IMR-90 (cell line): ENCODE data around the gene SMG5. TPM values are rescaled to one million over a fixed set of nuclear protein-coding genes. Genes with fewer than 3 reads are reported as not detected.

Experiments used
- ATAC-seq: fragments of 200-7000 bp; cut with Tn5 transposase; 2 replicates; pipeline ENCODE4 v1.9.1; 2020; ENCODE audit warnings: low read depth, mild to moderate bottlenecking, moderate library complexity
- BruUV-seq: library from RNA; stranded (reverse); fragments of 400-500 nt; replicated peaks from 2 replicates; lab custom pipeline; 2021; lab: Mats Ljungman, UMichigan
- CTCF ChIA-PET: fragments of 300-600 bp; formaldehyde crosslinking; extraction: SDS; loops from one replicate; lab custom pipeline; 2021; ENCODE audit warnings: antibody characterized with exemption; lab: Yijun Ruan, JAX
- POLR2A ChIA-PET: fragments of 300-600 bp; sonication (Branson Sonifier 250); formaldehyde crosslinking; loops from one replicate; lab custom pipeline; 2022; ENCODE audit warnings: antibody characterized with exemption; ENCODE audit not compliant: unreplicated experiment; lab: Charles Lee
- DNase-seq: peaks from one replicate; pipeline ENCODE4 v3.0.0; 2013
- H2AFZ ChIP-seq: replicated peaks from 2 replicates; pipeline ENCODE3; 2013; ENCODE audit warnings: low read length, mild to moderate bottlenecking; ENCODE audit not compliant: poor library complexity
- H2AK5ac ChIP-seq: 2 replicates; pipeline ENCODE4 v1.6.1; 2013; ENCODE audit warnings: low read depth, low read length, inconsistent platforms
- H2AK9ac ChIP-seq: replicated peaks from 2 replicates; pipeline ENCODE3; 2013; ENCODE audit warnings: mild to moderate bottlenecking, low read depth, low read length, moderate library complexity; ENCODE audit not compliant: poor library complexity
- H2BK120ac ChIP-seq: 2 replicates; pipeline ENCODE4 v1.6.1; 2013; ENCODE audit warnings: low read depth, low read length, inconsistent platforms
- H2BK15ac ChIP-seq: 3 replicates; pipeline ENCODE4 v1.6.1; 2013; ENCODE audit warnings: low read depth, low read length, inconsistent platforms
- H2BK20ac ChIP-seq: 2 replicates; pipeline ENCODE4 v1.6.1; 2013; ENCODE audit warnings: low read depth, mild to moderate bottlenecking, inconsistent platforms, low read length, moderate library complexity
- H2BK5ac ChIP-seq: 2 replicates; pipeline ENCODE4 v1.6.1; 2013; ENCODE audit warnings: mild to moderate bottlenecking, low read depth, low read length, inconsistent platforms; ENCODE audit not compliant: poor library complexity, severe bottlenecking
- H3K14ac ChIP-seq: replicated peaks from 2 replicates; pipeline ENCODE4 v1.6.1; 2013; ENCODE audit warnings: low read depth, low read length, inconsistent platforms
- H3K18ac ChIP-seq: 2 replicates; pipeline ENCODE4 v1.6.1; 2013; ENCODE audit warnings: low read depth, low read length, control low read depth
- H3K23ac ChIP-seq: 2 replicates; pipeline ENCODE4 v1.6.1; 2013; ENCODE audit warnings: low read depth, low read length, inconsistent platforms
- H3K27ac ChIP-seq: 2 replicates; pipeline ENCODE4 v1.5.1; 2013; ENCODE audit warnings: mild to moderate bottlenecking, control low read depth, low read length; ENCODE audit not compliant: insufficient read depth
- H3K27me3 ChIP-seq: 2 replicates; pipeline ENCODE4 v1.6.1; 2013; ENCODE audit warnings: low read length; ENCODE audit not compliant: control insufficient read depth, insufficient read depth
- H3K36me3 ChIP-seq: 2 replicates; pipeline ENCODE4 v1.6.1; 2013; ENCODE audit warnings: low read length, mixed read lengths; ENCODE audit not compliant: control insufficient read depth, insufficient read depth
- H3K4ac ChIP-seq: 2 replicates; pipeline ENCODE4 v1.6.1; 2013; ENCODE audit warnings: low read depth, low read length, inconsistent platforms
- H3K4me1 ChIP-seq: 2 replicates; pipeline ENCODE4 v1.6.1; 2013; ENCODE audit warnings: low read length, mixed read lengths; ENCODE audit not compliant: control insufficient read depth, insufficient read depth
- H3K4me2 ChIP-seq: 2 replicates; pipeline ENCODE4 v1.6.1; 2013; ENCODE audit warnings: low read depth, mild to moderate bottlenecking, control low read depth, low read length, moderate library complexity
- H3K4me3 ChIP-seq: 2 replicates; pipeline ENCODE4 v1.5.1; 2013; ENCODE audit warnings: low read depth, mild to moderate bottlenecking, control low read depth, low read length, moderate library complexity; ENCODE audit not compliant: insufficient read depth
- H3K56ac ChIP-seq: 2 replicates; pipeline ENCODE4 v1.6.1; 2013; ENCODE audit warnings: low read length, inconsistent platforms; ENCODE audit not compliant: insufficient read depth; ENCODE audit errors: extremely low read depth
- H3K79me1 ChIP-seq, 2 experiments: 2 replicates each; pipeline ENCODE4 v1.6.1; 2013; ENCODE audit warnings: low read length in 2 of 2, inconsistent platforms in 1 of 2, low read depth in 1 of 2
- H3K9ac ChIP-seq: 2 replicates; pipeline ENCODE4 v1.6.1; 2013; ENCODE audit warnings: low read depth, low read length, control low read depth
- H3K9me1 ChIP-seq: 2 replicates; pipeline ENCODE4 v1.6.1; 2013; ENCODE audit warnings: low read length, inconsistent platforms; ENCODE audit not compliant: insufficient read depth
- H3K9me3 ChIP-seq: 2 replicates; pipeline ENCODE4 v1.6.1; 2013; ENCODE audit warnings: low read length; ENCODE audit not compliant: control insufficient read depth, insufficient read depth
- H4K20me1 ChIP-seq: 2 replicates; pipeline ENCODE4 v1.6.1; 2013; ENCODE audit warnings: low read length, inconsistent platforms; ENCODE audit not compliant: insufficient read depth
- H4K5ac ChIP-seq: 2 replicates; pipeline ENCODE4 v1.6.1; 2013; ENCODE audit warnings: mild to moderate bottlenecking, low read depth, low read length, control low read depth
- H4K8ac ChIP-seq, 2 experiments: 2 replicates each; pipeline ENCODE4 v1.6.1; 2013; ENCODE audit warnings: low read depth in 2 of 2, low read length in 2 of 2, control low read depth in 1 of 2, inconsistent platforms in 1 of 2
- H4K91ac ChIP-seq: 2 replicates; pipeline ENCODE4 v1.6.1; 2013; ENCODE audit warnings: low read depth, low read length, inconsistent platforms; ENCODE audit not compliant: insufficient read depth
- BHLHE40 ChIP-seq: fragments of 150-350 bp; IDR thresholded peaks from 2 replicates; pipeline ENCODE4 v1.6.1; 2016; ENCODE audit warnings: mild to moderate bottlenecking, low read depth, low read length
- CEBPB ChIP-seq: IDR thresholded peaks from 2 replicates; pipeline ENCODE4 v1.6.1; 2012; ENCODE audit warnings: low read depth, low read length, improper control_type of control experiment
- CHD1 ChIP-seq: IDR thresholded peaks from 2 replicates; pipeline ENCODE4 v1.6.1; 2012; ENCODE audit warnings: low read depth, low read length, improper control_type of control experiment
- ELK1 ChIP-seq: fragments of 150-350 bp; IDR thresholded peaks from 2 replicates; pipeline ENCODE4 v1.6.1; 2016; ENCODE audit warnings: low read depth, mild to moderate bottlenecking, low read length, moderate library complexity, borderline replicate concordance
- FOS ChIP-seq: fragments of 150-350 bp; IDR thresholded peaks from 2 replicates; pipeline ENCODE4 v1.6.1; 2016; ENCODE audit warnings: low read depth, low read length
- MAFK ChIP-seq: IDR thresholded peaks from 2 replicates; pipeline ENCODE4 v1.6.1; 2012; ENCODE audit warnings: low read depth, low read length, improper control_type of control experiment
- MAZ ChIP-seq: IDR thresholded peaks from 2 replicates; pipeline ENCODE4 v1.6.1; 2012; ENCODE audit warnings: low read depth, mild to moderate bottlenecking, low read length, improper control_type of control experiment, moderate library complexity, borderline replicate concordance
- MXI1 ChIP-seq: IDR thresholded peaks from 2 replicates; pipeline ENCODE4 v1.6.1; 2012; ENCODE audit warnings: low read depth, mild to moderate bottlenecking, low read length, moderate library complexity, borderline replicate concordance
- NFE2L2 ChIP-seq: fragments of 150-350 bp; IDR thresholded peaks from 2 replicates; pipeline ENCODE4 v1.6.1; 2016; ENCODE audit warnings: low read depth, mild to moderate bottlenecking, low read length
- POLR2A ChIP-seq: IDR thresholded peaks from 2 replicates; pipeline ENCODE4 v1.6.1; 2012; ENCODE audit warnings: mild to moderate bottlenecking, low read depth, low read length
- RAD21 ChIP-seq: IDR thresholded peaks from 2 replicates; pipeline ENCODE4 v1.6.1; 2012; ENCODE audit warnings: low read length, improper control_type of control experiment
- RCOR1 ChIP-seq: IDR thresholded peaks from 2 replicates; pipeline ENCODE4 v1.6.1; 2012; ENCODE audit warnings: mild to moderate bottlenecking, low read length, improper control_type of control experiment; ENCODE audit not compliant: insufficient replicate concordance
- RFX5 ChIP-seq: IDR thresholded peaks from 2 replicates; pipeline ENCODE4 v1.8.0; 2012; ENCODE audit warnings: low read depth, mild to moderate bottlenecking, low read length, moderate library complexity
- SMC3 ChIP-seq: fragments of 150-350 bp; IDR thresholded peaks from 2 replicates; pipeline ENCODE4 v1.6.1; 2016; ENCODE audit warnings: low read depth, mild to moderate bottlenecking, antibody characterized with exemption, low read length, moderate library complexity
- WGBS, 2 experiments: methylation state at CpG; one replicate each; pipeline versions ENCODE4 v1.1.5 to v1.1.7; 2013; ENCODE audit warnings: missing lambda C conversion rate in 2 of 2; ENCODE audit not compliant: insufficient read length in 1 of 2; ENCODE audit errors: extremely low coverage in 2 of 2; 5-methylcytosine and 5-hydroxymethylcytosine counted together
- dilution Hi-C: fragments of 300-500 bp; cut with HindIII; formaldehyde crosslinking; loops from one replicate; pipeline ENCODE4 v1.14.3; 2018; ENCODE audit warnings: low sequenced_read_pairs; ENCODE audit not compliant: unreplicated experiment
- in situ Hi-C: fragments of 300-500 bp; cut with MboI; formaldehyde crosslinking; loops from 3 replicates; pipeline ENCODE4 v1.14.3; 2019; ENCODE audit warnings: low sequenced_read_pairs, inconsistent platforms, mixed read lengths
- intact Hi-C: fragments of 100-400 bp; cut with micrococcal nuclease; formaldehyde crosslinking; loops from 2 replicates; pipeline ENCODE4 v1.10.0; 2022
- polyA plus RNA-seq, 3 experiments: library from polyadenylated mRNA; depleted of rRNA; stranded (reverse); fragments of >200 nt; gene quantifications; 2 replicates each; pipeline ENCODE4 v1.2.3, GENCODE V29; 2012; ENCODE audit warnings: low replicate concordance in 1 of 3
- total RNA-seq: library from RNA; depleted of rRNA; stranded (reverse); fragments of >200 nt; gene quantifications from 2 replicates; pipeline ENCODE4 v1.2.3, GENCODE V29; 2012
- TF ChIP-seq, protein P1 (sequence below): conservative IDR thresholded peaks from 2 replicates; pipeline ENCODE4 v1.5.1; 2012; ENCODE audit warnings: mild to moderate bottlenecking, low read depth, low read length, improper control_type of control experiment
- TF ChIP-seq, protein P2 (sequence below): fragments of 150-350 bp; IDR thresholded peaks from 2 replicates; pipeline ENCODE4 v1.6.1; 2017; ENCODE audit warnings: mild to moderate bottlenecking, antibody characterized with exemption, low read length, low read depth

Gene SMG5
- total and polyA plus RNA-seq, 2 of the 4 experiments (the other 2 are of a cell fraction): 34.7 to 37.3 TPM

- ATAC-seq: no peak
These were observed 33.0 kb downstream of the SMG5 start for GRCh38 chr1:156249593-156249992.

More at GRCh38 chr1:156249593-156249992, 33.0 kb downstream of the SMG5 start:
- H2AK9ac ChIP-seq: no peak overlapping the region
- no peak overlapping the region for H3K4me2 ChIP-seq
- dilution Hi-C loops (no loop called here), in situ Hi-C loops (no loop called here), intact Hi-C loops (no loop called here)
- H3K23ac ChIP-seq: no peak overlapping the region
- no peak overlapping the region for H2BK120ac ChIP-seq
- H3K56ac ChIP-seq: no peak overlapping the region
- H3K9me3 ChIP-seq: no peaks in the 10 kb centered on the region
- peaks cover 3% of the 10 kb centered on the region for H4K20me1 ChIP-seq
- H4K91ac ChIP-seq: no peak overlapping the region
- peaks cover 12% of the 10 kb centered on the region; the same call in 1 of the 2 replicates for H3K27me3 ChIP-seq
- no peak overlapping the region for H3K4ac ChIP-seq
- no peak overlapping the region for H2BK15ac ChIP-seq
- H3K27ac ChIP-seq: no peak overlapping the region
- CTCF ChIA-PET: no interaction called here
- H2BK20ac ChIP-seq: no peak overlapping the region
- no peak overlapping the region for H3K9ac ChIP-seq
- TSS peak; percentile 69 for BruUV-seq
- H3K9me1 ChIP-seq: no peaks in the 10 kb centered on the region
- DNase-seq: no peak
- peaks cover 2% of the 10 kb centered on the region; the same call in 1 of the 2 replicates for H3K4me1 ChIP-seq
- POLR2A ChIA-PET: no interaction called here
- TF ChIP-seq CEBPB (no peak), RCOR1 (no peak), MAZ (no peak), CHD1 (no peak), BHLHE40 (no peak), RAD21 (no peak), NFE2L2 (no peak), FOS (no peak), POLR2A (no peak), SMC3 (no peak), MAFK (no peak), ELK1 (no peak), MXI1 (no peak), RFX5 (no peak)
- TF ChIP-seq, protein P1, sequence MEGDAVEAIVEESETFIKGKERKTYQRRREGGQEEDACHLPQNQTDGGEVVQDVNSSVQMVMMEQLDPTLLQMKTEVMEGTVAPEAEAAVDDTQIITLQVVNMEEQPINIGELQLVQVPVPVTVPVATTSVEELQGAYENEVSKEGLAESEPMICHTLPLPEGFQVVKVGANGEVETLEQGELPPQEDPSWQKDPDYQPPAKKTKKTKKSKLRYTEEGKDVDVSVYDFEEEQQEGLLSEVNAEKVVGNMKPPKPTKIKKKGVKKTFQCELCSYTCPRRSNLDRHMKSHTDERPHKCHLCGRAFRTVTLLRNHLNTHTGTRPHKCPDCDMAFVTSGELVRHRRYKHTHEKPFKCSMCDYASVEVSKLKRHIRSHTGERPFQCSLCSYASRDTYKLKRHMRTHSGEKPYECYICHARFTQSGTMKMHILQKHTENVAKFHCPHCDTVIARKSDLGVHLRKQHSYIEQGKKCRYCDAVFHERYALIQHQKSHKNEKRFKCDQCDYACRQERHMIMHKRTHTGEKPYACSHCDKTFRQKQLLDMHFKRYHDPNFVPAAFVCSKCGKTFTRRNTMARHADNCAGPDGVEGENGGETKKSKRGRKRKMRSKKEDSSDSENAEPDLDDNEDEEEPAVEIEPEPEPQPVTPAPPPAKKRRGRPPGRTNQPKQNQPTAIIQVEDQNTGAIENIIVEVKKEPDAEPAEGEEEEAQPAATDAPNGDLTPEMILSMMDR: no peak
- TF ChIP-seq, protein P2, sequence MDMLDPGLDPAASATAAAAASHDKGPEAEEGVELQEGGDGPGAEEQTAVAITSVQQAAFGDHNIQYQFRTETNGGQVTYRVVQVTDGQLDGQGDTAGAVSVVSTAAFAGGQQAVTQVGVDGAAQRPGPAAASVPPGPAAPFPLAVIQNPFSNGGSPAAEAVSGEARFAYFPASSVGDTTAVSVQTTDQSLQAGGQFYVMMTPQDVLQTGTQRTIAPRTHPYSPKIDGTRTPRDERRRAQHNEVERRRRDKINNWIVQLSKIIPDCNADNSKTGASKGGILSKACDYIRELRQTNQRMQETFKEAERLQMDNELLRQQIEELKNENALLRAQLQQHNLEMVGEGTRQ: no peak
- no peak overlapping the region for H4K5ac ChIP-seq
- H3K4me3 ChIP-seq: no peak overlapping the region
- no peak overlapping the region for H2AFZ ChIP-seq
- no peak overlapping the region for H3K18ac ChIP-seq
- no peak overlapping the region for H3K14ac ChIP-seq
- H3K79me1 ChIP-seq: peaks cover 0 to 7% of the 10 kb centered on the region in 2 experiments; a peak in 2 of 4 replicates
- 100% methylated on average over 1 of the region's 5 CpGs; no CpG with 5 or more reads in 1 of the 2 experiments for WGBS, 2 experiments
- no peak overlapping the region for H2AK5ac ChIP-seq
- no peak overlapping the region for H2BK5ac ChIP-seq
- no peak overlapping the region for H4K8ac ChIP-seq
- peaks cover 50% of the 10 kb centered on the region for H3K36me3 ChIP-seq
